Testis (tissue), 3 donors: Measurements from ENCODE around the gene MMP28. TPM values are rescaled to one million over a fixed set of nuclear protein-coding genes. Genes with fewer than 3 reads are reported as not detected.
A peak's percentile ranks its signal among the peaks of the same experiment; 100 is the strongest.

Experiments
- DNase-seq: peaks from one replicate; pipeline ENCODE4 v3.0.0-alpha.2; 2019
- H3K27ac ChIP-seq, 2 donors: fragments of 200-600 bp; sonication (generic); one replicate each; pipeline ENCODE4 v1.5.1; 2019
- H3K27me3 ChIP-seq: fragments of 200-600 bp; sonication (generic); one replicate; pipeline ENCODE4 v1.5.1; 2019
- H3K36me3 ChIP-seq: fragments of 200-600 bp; sonication (generic); one replicate; pipeline ENCODE4 v1.5.1; 2017; ENCODE audit warnings: low read depth; ENCODE audit errors: missing control alignments
- H3K4me1 ChIP-seq: fragments of 200-600 bp; sonication (generic); one replicate; pipeline ENCODE4 v1.5.1; 2019
- H3K4me3 ChIP-seq, 2 donors: fragments of 200-600 bp; sonication (generic); one replicate each; pipeline ENCODE4 v1.5.1; 2017 to 2019
- H3K9me3 ChIP-seq: fragments of 200-600 bp; sonication (generic); one replicate; pipeline ENCODE4 v1.5.1; 2017
- CTCF ChIP-seq, 3 experiments: fragments of 450-650 bp in 2 of 3; fragments of 200-600 bp in 1 of 3; sonication (generic) in 1 of 3; IDR thresholded peaks; one replicate each; pipeline ENCODE4 v1.5.1; 2016 to 2019; ENCODE audit warnings: antibody characterized with exemption in 3 of 3, mild to moderate bottlenecking in 2 of 3, moderate library complexity in 1 of 3
- POLR2A ChIP-seq: fragments of 450-650 bp; IDR thresholded peaks from one replicate; pipeline ENCODE4 v1.6.1; 2017; ENCODE audit warnings: antibody characterized with exemption, mild to moderate bottlenecking, moderate library complexity
- WGBS, 2 donors: methylation state at CpG; one replicate each; pipeline ENCODE4 v1.1.5; 2018; 5-methylcytosine and 5-hydroxymethylcytosine counted together
- intact Hi-C: fragments of 100-400 bp; cut with DNase I; formaldehyde crosslinking; loops from one replicate; pipeline ENCODE4 v1.15.1; 2023; ENCODE audit warnings: low total_unique reads
- polyA plus RNA-seq: library from polyadenylated mRNA; stranded (reverse); fragments of 350-450 nt; fragmentation: Illumina TruSeq; extraction: RNeasy Lipid Tissue Mini Kit (QIAGEN cat#74804); gene quantifications from one replicate; pipeline ENCODE4 v1.2.3, GENCODE V29; 2014; ENCODE audit warnings: low read depth, low replicate concordance; ENCODE audit not compliant: insufficient read depth
- total RNA-seq, 2 donors: library from RNA; depleted of rRNA; stranded (reverse); fragments of >200 nt; gene quantifications; one replicate each; pipeline ENCODE4 v1.2.3, GENCODE V29; 2016

Gene MMP28
- total and polyA plus RNA-seq, 3 donors from 2014 or later = 78.3 to 237 (median 179) TPM

- peak overlapping the region; percentile 31 to 66 for H3K27ac ChIP-seq
- H3K9me3 ChIP-seq = no peaks in the 10 kb centered on the region
- H3K27me3 ChIP-seq = no peaks in the 10 kb centered on the region
- TF ChIP-seq POLR2A = no peak
- no peak for TF ChIP-seq CTCF (IDR thresholded peaks at IDR 0.05)
- H3K4me3 ChIP-seq = no peak overlapping the region
- H3K36me3 ChIP-seq = no peaks in the 10 kb centered on the region
- peaks cover 18% of the 10 kb centered on the region for H3K4me1 ChIP-seq
- DNase-seq = no peak
- intact Hi-C loops = no loop called here
- 71% methylated on average over 3 to 10 of the region's 10 CpGs for WGBS, 2 donors
Observed at GRCh38 chr17:35773679-35774425, 21.6 kb downstream of the MMP28 start.

- no peak for DNase-seq
- no peaks in the 10 kb centered on the region for H3K27me3 ChIP-seq
- no peaks in the 10 kb centered on the region for H3K9me3 ChIP-seq
- no peak for TF ChIP-seq POLR2A
- no peak for TF ChIP-seq CTCF (IDR thresholded peaks at IDR 0.05)
- no peak overlapping the region for H3K4me3 ChIP-seq
- no peaks in the 10 kb centered on the region for H3K36me3 ChIP-seq
- H3K4me1 ChIP-seq = peaks cover 18% of the 10 kb centered on the region
- intact Hi-C loops = no loop called here
- WGBS, 2 donors = 92% methylated on average over 17 of the region's 20 CpGs; no CpG with 5 or more reads in 1 of the 2 donors
- no peak overlapping the region for H3K27ac ChIP-seq
Observed at GRCh38 chr17:35773129-35773528, 22.3 kb downstream of the MMP28 start.

- no peak for TF ChIP-seq POLR2A
- TF ChIP-seq CTCF (IDR thresholded peaks at IDR 0.05) = peak in 2 of 3 experiments; percentile 3 to 28
- Histone ChIP-seq H3K36me3 (no peaks in the 10 kb centered on the region), H3K4me1 (peaks cover 30% of the 10 kb centered on the region), H3K9me3 (no peaks in the 10 kb centered on the region), H3K27me3 (no peaks in the 10 kb centered on the region), H3K4me3 (peak overlapping the region in 1 of 2 donors; percentile 3), H3K27ac (no peak overlapping the region)
- DNase-seq = no peak
- WGBS, 2 donors = 63 to 92% methylated on average over 24 to 48 of the region's 48 CpGs
- intact Hi-C loops = loop anchor here (5.0 kb wide), 1 partner anchor 32 kb away; no protein-coding TSS in a partner anchor
Observed at GRCh38 chr17:35769895-35770486, 25.4 kb downstream of the MMP28 start.

- intact Hi-C loops = loop anchor here (5.0 kb wide), 1 partner anchor 34 kb away; no protein-coding TSS in a partner anchor
Observed at GRCh38 chr17:35768797-35769196, 26.6 kb downstream of the MMP28 start.

GRCh38 chr17:35766903-35767510 is 28.4 kb downstream of the MMP28 start:
- DNase-seq = no peak
- Histone ChIP-seq H3K4me1 (peaks cover 25% of the 10 kb centered on the region), H3K4me3 (no peak overlapping the region), H3K9me3 (no peaks in the 10 kb centered on the region), H3K36me3 (no peaks in the 10 kb centered on the region), H3K27ac (peak overlapping the region in 1 of 2 donors; percentile 3), H3K27me3 (no peaks in the 10 kb centered on the region)
- intact Hi-C loops = loop anchor here (5.0 kb wide), 1 partner anchor 35 kb away; no protein-coding TSS in a partner anchor
- TF ChIP-seq POLR2A (no peak), CTCF (IDR thresholded peaks at IDR 0.05) (peak; percentile 33 to 35 (median 34))
- 66 to 68% methylated on average over 6 to 7 of the region's 7 CpGs for WGBS, 2 donors

More at GRCh38 chr17:35768797-35769196, 26.6 kb downstream of the MMP28 start:
- no peak for DNase-seq
- H3K36me3 ChIP-seq = no peaks in the 10 kb centered on the region
- H3K4me3 ChIP-seq = no peak overlapping the region
- no peak overlapping the region for H3K27ac ChIP-seq
- no peak for TF ChIP-seq POLR2A
- H3K9me3 ChIP-seq = no peaks in the 10 kb centered on the region
- H3K4me1 ChIP-seq = peaks cover 26% of the 10 kb centered on the region
- WGBS, 2 donors = 89 to 98% methylated on average over 2 of the region's 2 CpGs
- H3K27me3 ChIP-seq = no peaks in the 10 kb centered on the region
